GM23338 (cell line): ENCODE measurements around the gene CDYL2. TPM values are rescaled to one million over a fixed set of nuclear protein-coding genes. Genes with fewer than 3 reads are reported as not detected.

Experiments
- ATAC-seq: fragments of 200-7000 bp; cut with Tn5 transposase; 3 replicates; pipeline ENCODE4 v1.9.1; 2020
- DNase-seq: peaks from one replicate; pipeline ENCODE4 v3.0.0-alpha.2; 2015; ENCODE audit warnings: low spot score
- H2AFZ ChIP-seq: fragments of 200-600 bp; sonication (generic); 2 replicates; pipeline ENCODE4 v1.8.0; 2016; ENCODE audit warnings: antibody characterized with exemption, mild to moderate bottlenecking, moderate library complexity
- H3F3A ChIP-seq: fragments of 200-600 bp; sonication (generic); replicated peaks from 2 replicates; pipeline ENCODE4 v1.8.0; 2017; ENCODE audit warnings: antibody characterized with exemption, mixed run types, low read depth
- H3K27ac ChIP-seq: fragments of 200-600 bp; sonication (generic); 2 replicates; pipeline ENCODE4 v1.6.1; 2016; ENCODE audit warnings: low read depth
- H3K27me3 ChIP-seq: fragments of 200-600 bp; sonication (generic); 2 replicates; pipeline ENCODE4 v1.8.0; 2016; ENCODE audit warnings: mild to moderate bottlenecking, mixed run types, moderate library complexity; ENCODE audit not compliant: insufficient read depth
- H3K36me3 ChIP-seq: fragments of 200-600 bp; sonication (generic); 2 replicates; pipeline ENCODE4 v1.8.0; 2016; ENCODE audit warnings: mild to moderate bottlenecking; ENCODE audit not compliant: insufficient read depth
- H3K4me1 ChIP-seq: fragments of 200-600 bp; sonication (generic); 2 replicates; pipeline ENCODE4 v1.8.0; 2016; ENCODE audit warnings: mild to moderate bottlenecking, moderate library complexity; ENCODE audit not compliant: insufficient read depth
- H3K4me2 ChIP-seq: fragments of 200-600 bp; sonication (generic); 2 replicates; pipeline ENCODE4 v1.7.1; 2017; ENCODE audit warnings: mixed run types
- H3K4me3 ChIP-seq: fragments of 200-600 bp; sonication (generic); 2 replicates; pipeline ENCODE4 v1.6.1; 2016; ENCODE audit warnings: mixed run types
- H3K79me2 ChIP-seq: fragments of 200-600 bp; sonication (generic); replicated peaks from 2 replicates; pipeline ENCODE4 v1.8.0; 2017; ENCODE audit warnings: mild to moderate bottlenecking; ENCODE audit not compliant: insufficient read depth
- H3K9me2 ChIP-seq: fragments of 200-600 bp; sonication (generic); 2 replicates; pipeline ENCODE4 v1.8.0; 2017; ENCODE audit not compliant: insufficient read depth
- H4K20me1 ChIP-seq: fragments of 200-600 bp; sonication (generic); replicated peaks from 2 replicates; pipeline ENCODE4 v1.8.0; 2017; ENCODE audit warnings: mild to moderate bottlenecking; ENCODE audit not compliant: insufficient read depth
- H3K27ac Mint-ChIP-seq: 2 replicates; pipeline ENCODE4 v1.8.0; 2020; ENCODE audit warnings: inconsistent platforms, mild to moderate bottlenecking, moderate library complexity, mixed read lengths
- H3K27me3 Mint-ChIP-seq: 3 replicates; pipeline ENCODE4 v1.8.0; 2022; ENCODE audit warnings: low read depth, mild to moderate bottlenecking, moderate library complexity, mixed read lengths, inconsistent platforms; ENCODE audit not compliant: insufficient read depth, poor library complexity
- H3K36me3 Mint-ChIP-seq: 3 replicates; pipeline ENCODE4 v1.8.0; 2021; ENCODE audit warnings: low read depth, mild to moderate bottlenecking, inconsistent platforms, moderate library complexity, mixed read lengths
- H3K4me1 Mint-ChIP-seq: 3 replicates; pipeline ENCODE4 v1.8.0; 2020; ENCODE audit warnings: mild to moderate bottlenecking, inconsistent platforms, mixed read lengths
- H3K4me3 Mint-ChIP-seq: 3 replicates; pipeline ENCODE4 v1.8.0; 2021; ENCODE audit warnings: moderate library complexity, mild to moderate bottlenecking, inconsistent platforms, mixed read lengths
- H3K9me3 Mint-ChIP-seq: 3 replicates; pipeline ENCODE4 v1.8.0; 2020; ENCODE audit warnings: moderate library complexity, mild to moderate bottlenecking, inconsistent platforms, mixed read lengths
- CREB1 ChIP-seq: fragments of 250-450 bp; sonication (Bioruptor Pico); IDR thresholded peaks from 2 replicates; pipeline ENCODE4 v1.5.0; 2020; ENCODE audit warnings: low read depth, mild to moderate bottlenecking, moderate library complexity
- EZH2 ChIP-seq: fragments of 200-600 bp; sonication (generic); IDR thresholded peaks from one replicate; pipeline ENCODE4 v1.8.0; 2017; ENCODE audit warnings: antibody characterized with exemption, mild to moderate bottlenecking, low read depth; ENCODE audit not compliant: unreplicated experiment
- EZH2phosphoT487 ChIP-seq: fragments of 200-600 bp; sonication (generic); IDR thresholded peaks from one replicate; pipeline ENCODE4 v1.8.1; 2018; ENCODE audit warnings: antibody characterized with exemption; ENCODE audit not compliant: unreplicated experiment
- JUNB ChIP-seq: IDR thresholded peaks from one replicate; pipeline ENCODE4 v1.6.1; 2016; ENCODE audit warnings: antibody characterized with exemption; ENCODE audit not compliant: unreplicated experiment
- NANOG ChIP-seq: IDR thresholded peaks from 2 replicates; pipeline ENCODE4 v1.6.1; 2016; ENCODE audit warnings: antibody characterized with exemption, borderline replicate concordance
- ZNF114 ChIP-seq: fragments of 250-450 bp; sonication (Bioruptor Pico); IDR thresholded peaks from 2 replicates; pipeline ENCODE4 v1.5.0; 2020; ENCODE audit warnings: mild to moderate bottlenecking, moderate library complexity
- ZNF331 ChIP-seq: fragments of 250-450 bp; sonication (Bioruptor Pico); IDR thresholded peaks from 2 replicates; pipeline ENCODE4 v1.5.0; 2020; ENCODE audit warnings: low read depth, mild to moderate bottlenecking, moderate library complexity
- polyA plus RNA-seq: library from polyadenylated mRNA; unstranded; fragments of >200 nt; fragmentation: Nextera tagmentation; extraction: Ambion mirVana; gene quantifications from 2 replicates; pipeline ENCODE4 v1.2.1, GENCODE V29; 2016
- total RNA-seq: library from RNA; depleted of rRNA; stranded (reverse); fragments of >200 nt; shearing (Covaris generic); gene quantifications from 2 replicates; pipeline ENCODE4 v1.2.3, GENCODE V29; 2014
- TF ChIP-seq, protein P1 (sequence below): IDR thresholded peaks from 2 replicates; pipeline ENCODE4 v1.6.1; 2016; ENCODE audit warnings: antibody characterized with exemption
- TF ChIP-seq, protein P2 (sequence below): IDR thresholded peaks from one replicate; pipeline ENCODE4 v1.6.1; 2018; ENCODE audit warnings: antibody characterized with exemption; ENCODE audit not compliant: unreplicated experiment

Gene CDYL2
- total and polyA plus RNA-seq, 2 experiments from 2014 or later: 0.82 to 4.3 TPM

DNA sequence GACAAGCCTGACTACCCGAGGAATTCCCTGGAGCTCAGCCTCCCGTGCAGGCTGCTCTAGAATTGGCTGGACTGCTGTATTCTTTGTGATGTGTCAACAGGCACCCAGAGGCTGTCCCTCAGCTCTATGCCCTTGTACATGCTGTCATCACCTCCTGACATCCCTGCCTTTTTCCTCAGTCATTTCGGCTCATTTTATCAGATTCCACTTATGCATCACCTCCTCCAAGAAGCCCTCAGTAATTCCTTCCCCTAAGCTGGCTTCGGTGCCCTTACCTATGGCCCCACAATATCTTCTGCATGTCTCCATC is 137.2 kb downstream of the CDYL2 start:
- 0 out of 2 replicates have a peak, but pooled peaks cover 8% of the 10 kb centered on the region for H3K9me2 ChIP-seq
- peaks cover 17% of the 10 kb centered on the region for H3K4me1 ChIP-seq
- Mint-ChIP-seq H3K27me3 (peaks cover 4% of the 10 kb centered on the region), H3K9me3 (no peaks in the 10 kb centered on the region; the same call in 2 of the 3 replicates), H3K4me1 (peaks cover 23% of the 10 kb centered on the region), H3K36me3 (no peaks in the 10 kb centered on the region), H3K4me3 (no peak overlapping the region), H3K27ac (no peak overlapping the region)
- no peaks in the 10 kb centered on the region for H4K20me1 ChIP-seq
- H3K27ac ChIP-seq: no peak overlapping the region
- no peaks in the 10 kb centered on the region for H3F3A ChIP-seq
- H3K4me3 ChIP-seq: no peak overlapping the region
- no peak for TF ChIP-seq EZH2
- TF ChIP-seq ZNF331 (CRISPR knock-in tag): no peak
- H2AFZ ChIP-seq: no peak overlapping the region
- no peak for ATAC-seq
- H3K36me3 ChIP-seq: no peaks in the 10 kb centered on the region
- DNase-seq: no peak
- no peaks in the 10 kb centered on the region for H3K79me2 ChIP-seq
- no peak overlapping the region for H3K4me2 ChIP-seq
- H3K27me3 ChIP-seq: no peaks in the 10 kb centered on the region

DNA sequence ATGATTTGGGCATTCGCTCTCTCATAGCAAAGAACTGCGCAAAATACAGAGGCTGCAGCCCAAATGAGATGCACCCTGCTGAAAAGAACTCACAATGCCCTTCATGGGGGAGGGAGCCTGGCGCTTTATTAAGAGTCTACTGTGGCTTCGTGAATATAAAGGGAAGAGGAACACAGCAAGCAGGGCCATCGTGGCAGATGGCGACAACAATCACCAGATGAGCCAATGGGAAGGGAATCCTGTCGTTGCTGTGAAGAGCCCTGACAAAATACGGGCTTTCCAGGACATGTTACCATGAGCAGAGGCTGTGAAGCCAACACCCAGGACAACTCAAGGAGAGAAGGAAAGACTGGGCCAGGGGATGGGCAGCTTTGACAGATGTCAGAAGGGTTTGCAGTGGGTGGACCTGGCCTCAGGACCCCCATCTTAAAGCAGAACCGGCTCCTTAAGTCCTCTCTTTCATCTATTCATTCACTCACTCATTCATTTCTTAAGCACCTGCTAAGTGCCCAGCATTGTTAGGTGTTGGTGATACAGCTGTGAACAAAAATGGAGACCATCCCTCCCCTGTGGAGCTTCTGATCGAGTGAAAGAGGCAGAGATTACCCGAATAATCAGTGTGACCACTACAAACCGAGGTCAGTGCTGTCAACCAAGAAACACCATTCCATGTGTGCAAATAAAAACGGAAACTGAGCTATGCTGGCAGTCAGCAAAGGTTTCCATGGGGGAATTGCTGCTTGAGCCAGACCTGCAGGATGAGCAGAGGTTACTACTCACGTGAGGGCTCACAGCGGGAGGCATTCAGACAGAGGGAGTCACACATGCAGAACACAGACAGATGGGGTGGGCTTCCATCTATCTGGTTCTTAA is 137.8 kb downstream of the CDYL2 start:
- peaks cover 11% of the 10 kb centered on the region for H3K4me1 ChIP-seq
- no peaks in the 10 kb centered on the region for H4K20me1 ChIP-seq
- H3K36me3 ChIP-seq: no peaks in the 10 kb centered on the region
- 0 out of 2 replicates have a peak overlapping the region, but pooled peaks have one; percentile 20 for H3K4me2 ChIP-seq
- H3K27me3 ChIP-seq: no peaks in the 10 kb centered on the region
- Mint-ChIP-seq H3K4me3 (no peak overlapping the region), H3K4me1 (peaks cover 20% of the 10 kb centered on the region), H3K27me3 (peaks cover 4% of the 10 kb centered on the region), H3K36me3 (no peaks in the 10 kb centered on the region), H3K9me3 (no peaks in the 10 kb centered on the region; the same call in 2 of the 3 replicates), H3K27ac (no peak overlapping the region; the same call in 1 of the 2 replicates)
- no peaks in the 10 kb centered on the region for H3K79me2 ChIP-seq
- DNase-seq: no peak
- H3K27ac ChIP-seq: no peak overlapping the region
- no peaks in the 10 kb centered on the region for H3F3A ChIP-seq
- peak; percentile 49 for ATAC-seq
- H3K4me3 ChIP-seq: no peak overlapping the region
- no peak overlapping the region for H2AFZ ChIP-seq
- TF ChIP-seq, protein P1, sequence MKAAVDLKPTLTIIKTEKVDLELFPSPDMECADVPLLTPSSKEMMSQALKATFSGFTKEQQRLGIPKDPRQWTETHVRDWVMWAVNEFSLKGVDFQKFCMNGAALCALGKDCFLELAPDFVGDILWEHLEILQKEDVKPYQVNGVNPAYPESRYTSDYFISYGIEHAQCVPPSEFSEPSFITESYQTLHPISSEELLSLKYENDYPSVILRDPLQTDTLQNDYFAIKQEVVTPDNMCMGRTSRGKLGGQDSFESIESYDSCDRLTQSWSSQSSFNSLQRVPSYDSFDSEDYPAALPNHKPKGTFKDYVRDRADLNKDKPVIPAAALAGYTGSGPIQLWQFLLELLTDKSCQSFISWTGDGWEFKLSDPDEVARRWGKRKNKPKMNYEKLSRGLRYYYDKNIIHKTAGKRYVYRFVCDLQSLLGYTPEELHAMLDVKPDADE: no peak
- TF ChIP-seq JUNB (no peak), NANOG (no peak), CREB1 (CRISPR knock-in tag) (no peak), EZH2phosphoT487 (no peak), ZNF114 (CRISPR knock-in tag) (no peak), ZNF331 (CRISPR knock-in tag) (no peak)
- TF ChIP-seq, protein P2, sequence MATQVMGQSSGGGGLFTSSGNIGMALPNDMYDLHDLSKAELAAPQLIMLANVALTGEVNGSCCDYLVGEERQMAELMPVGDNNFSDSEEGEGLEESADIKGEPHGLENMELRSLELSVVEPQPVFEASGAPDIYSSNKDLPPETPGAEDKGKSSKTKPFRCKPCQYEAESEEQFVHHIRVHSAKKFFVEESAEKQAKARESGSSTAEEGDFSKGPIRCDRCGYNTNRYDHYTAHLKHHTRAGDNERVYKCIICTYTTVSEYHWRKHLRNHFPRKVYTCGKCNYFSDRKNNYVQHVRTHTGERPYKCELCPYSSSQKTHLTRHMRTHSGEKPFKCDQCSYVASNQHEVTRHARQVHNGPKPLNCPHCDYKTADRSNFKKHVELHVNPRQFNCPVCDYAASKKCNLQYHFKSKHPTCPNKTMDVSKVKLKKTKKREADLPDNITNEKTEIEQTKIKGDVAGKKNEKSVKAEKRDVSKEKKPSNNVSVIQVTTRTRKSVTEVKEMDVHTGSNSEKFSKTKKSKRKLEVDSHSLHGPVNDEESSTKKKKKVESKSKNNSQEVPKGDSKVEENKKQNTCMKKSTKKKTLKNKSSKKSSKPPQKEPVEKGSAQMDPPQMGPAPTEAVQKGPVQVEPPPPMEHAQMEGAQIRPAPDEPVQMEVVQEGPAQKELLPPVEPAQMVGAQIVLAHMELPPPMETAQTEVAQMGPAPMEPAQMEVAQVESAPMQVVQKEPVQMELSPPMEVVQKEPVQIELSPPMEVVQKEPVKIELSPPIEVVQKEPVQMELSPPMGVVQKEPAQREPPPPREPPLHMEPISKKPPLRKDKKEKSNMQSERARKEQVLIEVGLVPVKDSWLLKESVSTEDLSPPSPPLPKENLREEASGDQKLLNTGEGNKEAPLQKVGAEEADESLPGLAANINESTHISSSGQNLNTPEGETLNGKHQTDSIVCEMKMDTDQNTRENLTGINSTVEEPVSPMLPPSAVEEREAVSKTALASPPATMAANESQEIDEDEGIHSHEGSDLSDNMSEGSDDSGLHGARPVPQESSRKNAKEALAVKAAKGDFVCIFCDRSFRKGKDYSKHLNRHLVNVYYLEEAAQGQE: no peak
- H3K9me2 ChIP-seq: 0 out of 2 replicates have a peak, but pooled peaks cover 9% of the 10 kb centered on the region
